ENCODE measurements around the gene TMEM266. TPM values are rescaled to one million over a fixed set of nuclear protein-coding genes. Genes with fewer than 3 reads are reported as not detected.

The TMEM266 gene
- total RNA-seq, 1 experiment from 2014 or later = not detected

GRCh38 chr15:76222159-76222558 lies 162.4 kb downstream of the TMEM266 start:
- ChIA-PET CTCF (no interaction called here), POLR2A (ENCODE audit: unreplicated experiment) (interaction anchor here (0.6 kb wide), 1 partner anchor 213 kb away, joined by 3 read pairs; no protein-coding TSS in a partner anchor)
- H3K36me3 ChIP-seq (ENCODE audit: low read depth, low read length) = no peaks in the 10 kb centered on the region
- BruUV-seq (replicated peaks) = no TSS peak
- H3K4me2 ChIP-seq (ENCODE audit: low read length) = no peak overlapping the region
- no peak overlapping the region for H3K9ac ChIP-seq (ENCODE audit: low read length)
- no peak for DNase-seq
- H2AFZ ChIP-seq (ENCODE audit: low read length) = no peak overlapping the region
- H3K9me2 ChIP-seq (replicated peaks; ENCODE audit: low read length) = no peaks in the 10 kb centered on the region
- H3F3A ChIP-seq (ENCODE audit: low read length, unreplicated experiment) = peaks cover 7% of the 10 kb centered on the region
- H3K4me1 ChIP-seq (ENCODE audit: insufficient read depth, low read length) = peaks cover 16% of the 10 kb centered on the region
- no peak overlapping the region for H3K4me3 ChIP-seq (ENCODE audit: low read length)
- intact Hi-C loops (cut with micrococcal nuclease) = no loop called here
- no peak overlapping the region for H3K27ac ChIP-seq (ENCODE audit: low read length)
- no peaks in the 10 kb centered on the region for H3K27me3 ChIP-seq (ENCODE audit: low read length)
- H4K20me1 ChIP-seq (ENCODE audit: low read length) = no peaks in the 10 kb centered on the region; the same call in 1 of the 2 replicates
- no peaks in the 10 kb centered on the region for H3K79me2 ChIP-seq (ENCODE audit: low read length)
- no peaks in the 10 kb centered on the region for H3K9me3 ChIP-seq (ENCODE audit: low read length)
- no peak for ATAC-seq
- TF ChIP-seq, protein P1, sequence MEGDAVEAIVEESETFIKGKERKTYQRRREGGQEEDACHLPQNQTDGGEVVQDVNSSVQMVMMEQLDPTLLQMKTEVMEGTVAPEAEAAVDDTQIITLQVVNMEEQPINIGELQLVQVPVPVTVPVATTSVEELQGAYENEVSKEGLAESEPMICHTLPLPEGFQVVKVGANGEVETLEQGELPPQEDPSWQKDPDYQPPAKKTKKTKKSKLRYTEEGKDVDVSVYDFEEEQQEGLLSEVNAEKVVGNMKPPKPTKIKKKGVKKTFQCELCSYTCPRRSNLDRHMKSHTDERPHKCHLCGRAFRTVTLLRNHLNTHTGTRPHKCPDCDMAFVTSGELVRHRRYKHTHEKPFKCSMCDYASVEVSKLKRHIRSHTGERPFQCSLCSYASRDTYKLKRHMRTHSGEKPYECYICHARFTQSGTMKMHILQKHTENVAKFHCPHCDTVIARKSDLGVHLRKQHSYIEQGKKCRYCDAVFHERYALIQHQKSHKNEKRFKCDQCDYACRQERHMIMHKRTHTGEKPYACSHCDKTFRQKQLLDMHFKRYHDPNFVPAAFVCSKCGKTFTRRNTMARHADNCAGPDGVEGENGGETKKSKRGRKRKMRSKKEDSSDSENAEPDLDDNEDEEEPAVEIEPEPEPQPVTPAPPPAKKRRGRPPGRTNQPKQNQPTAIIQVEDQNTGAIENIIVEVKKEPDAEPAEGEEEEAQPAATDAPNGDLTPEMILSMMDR (conservative IDR thresholded peaks at IDR 0.05; ENCODE audit: low read depth, low read length) = no peak
- TF ChIP-seq EZH2phosphoT487 (IDR thresholded peaks at IDR 0.05; ENCODE audit: borderline replicate concordance, low read length) (no peak), EZH2 (IDR thresholded peaks at IDR 0.05; ENCODE audit: low read length, unreplicated experiment) (no peak)

- Histone ChIP-seq H3F3A (ENCODE audit: low read length, unreplicated experiment) (peaks cover 2% of the 10 kb centered on the region), H3K4me3 (ENCODE audit: low read length) (no peak overlapping the region), H3K36me3 (ENCODE audit: low read depth, low read length) (no peaks in the 10 kb centered on the region), H3K4me2 (ENCODE audit: low read length) (no peak overlapping the region), H3K9me3 (ENCODE audit: low read length) (no peaks in the 10 kb centered on the region), H3K4me1 (ENCODE audit: insufficient read depth, low read length) (peaks cover 4% of the 10 kb centered on the region; the same call in 1 of the 2 replicates), H3K9me2 (replicated peaks; ENCODE audit: low read length) (no peaks in the 10 kb centered on the region), H4K20me1 (ENCODE audit: low read length) (no peaks in the 10 kb centered on the region), H3K9ac (ENCODE audit: low read length) (no peak overlapping the region), H3K27me3 (ENCODE audit: low read length) (no peaks in the 10 kb centered on the region), H2AFZ (ENCODE audit: low read length) (no peak overlapping the region), H3K79me2 (ENCODE audit: low read length) (no peaks in the 10 kb centered on the region), H3K27ac (ENCODE audit: low read length) (no peak overlapping the region)
- no peak for ATAC-seq
- intact Hi-C loops (cut with micrococcal nuclease) = no loop called here
- POLR2A ChIA-PET (ENCODE audit: unreplicated experiment) = no interaction called here
- BruUV-seq (replicated peaks) = no TSS peak
- CTCF ChIA-PET = no interaction called here
- TF ChIP-seq EZH2 (IDR thresholded peaks at IDR 0.05; ENCODE audit: low read length, unreplicated experiment) = no peak
- TF ChIP-seq, protein P1 (conservative IDR thresholded peaks at IDR 0.05; ENCODE audit: low read depth, low read length) = no peak
- no peak for TF ChIP-seq EZH2phosphoT487 (IDR thresholded peaks at IDR 0.05; ENCODE audit: borderline replicate concordance, low read length)
- DNase-seq = no peak
These were observed 163.7 kb downstream of the TMEM266 start for GRCh38 chr15:76223521-76223920.

- Histone ChIP-seq H3K36me3 (ENCODE audit: low read depth, low read length) (no peaks in the 10 kb centered on the region), H3K9me3 (ENCODE audit: low read length) (no peaks in the 10 kb centered on the region), H3F3A (ENCODE audit: low read length, unreplicated experiment) (peaks cover 2% of the 10 kb centered on the region), H3K27ac (ENCODE audit: low read length) (no peak overlapping the region), H3K4me1 (ENCODE audit: insufficient read depth, low read length) (no peaks in the 10 kb centered on the region), H3K9me2 (replicated peaks; ENCODE audit: low read length) (no peaks in the 10 kb centered on the region), H3K4me2 (ENCODE audit: low read length) (no peak overlapping the region), H2AFZ (ENCODE audit: low read length) (no peak overlapping the region), H3K79me2 (ENCODE audit: low read length) (no peaks in the 10 kb centered on the region), H3K27me3 (ENCODE audit: low read length) (no peaks in the 10 kb centered on the region), H3K4me3 (ENCODE audit: low read length) (no peak overlapping the region), H4K20me1 (ENCODE audit: low read length) (no peaks in the 10 kb centered on the region), H3K9ac (ENCODE audit: low read length) (no peak overlapping the region)
- CTCF ChIA-PET = no interaction called here
- ATAC-seq (no peak), DNase-seq (no peak)
- TSS peak; percentile 22 for BruUV-seq (replicated peaks)
- POLR2A ChIA-PET (ENCODE audit: unreplicated experiment) = no interaction called here
- intact Hi-C loops (cut with micrococcal nuclease) = no loop called here
- TF ChIP-seq, protein P1 (conservative IDR thresholded peaks at IDR 0.05; ENCODE audit: low read depth, low read length) = no peak
- TF ChIP-seq EZH2 (IDR thresholded peaks at IDR 0.05; ENCODE audit: low read length, unreplicated experiment) (no peak), EZH2phosphoT487 (IDR thresholded peaks at IDR 0.05; ENCODE audit: borderline replicate concordance, low read length) (no peak)
These were observed 169.5 kb downstream of the TMEM266 start for GRCh38 chr15:76229266-76229665.
